OCI-M1 (cell line): ENCODE results near the gene ARFGEF3.

Experiments used
- DNase-seq: peaks from one replicate; lab custom pipeline; 2025; lab: John Stamatoyannopoulos, UW

The ARFGEF3 gene

DNA sequence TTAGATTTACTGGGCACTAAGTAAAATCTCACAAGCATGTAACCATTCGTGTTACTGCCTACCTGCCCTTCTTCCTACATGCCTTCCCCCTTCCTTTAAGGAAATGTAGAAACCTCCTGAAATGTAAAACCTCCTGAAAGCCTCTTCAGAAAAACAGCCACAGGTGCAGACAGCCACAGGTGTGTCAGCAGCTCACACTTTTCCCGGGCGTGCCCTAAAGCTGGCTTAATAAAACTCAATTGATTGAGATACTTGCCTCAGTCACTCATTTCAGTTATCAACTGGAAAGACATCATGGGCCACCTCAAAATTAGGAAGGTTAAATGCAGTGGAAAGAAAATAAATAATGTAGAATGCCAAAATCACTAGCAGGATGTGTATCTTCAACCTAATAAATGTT, 79.6 kb downstream of the ARFGEF3 start:
- no peak for DNase-seq

DNA sequence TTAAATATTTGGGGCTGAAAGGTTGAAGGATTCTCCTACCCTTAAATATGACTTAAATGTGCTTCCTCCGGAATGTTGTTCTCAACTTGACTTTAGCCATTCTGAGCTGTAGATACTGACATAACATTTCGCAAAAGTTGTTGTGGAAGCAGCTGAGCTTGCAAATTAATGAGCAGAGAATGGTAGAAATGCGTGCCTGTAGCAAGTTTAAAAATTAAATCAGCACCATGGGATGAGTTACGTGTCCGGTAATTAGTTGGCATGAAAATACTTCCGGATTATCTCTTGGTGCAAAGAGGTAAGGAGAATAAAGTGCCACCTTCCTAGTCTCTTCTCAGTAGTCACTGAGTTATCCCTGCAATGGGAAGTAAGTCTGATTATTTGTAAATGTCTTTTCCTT, 80.2 kb downstream of the ARFGEF3 start:
- no peak for DNase-seq

DNA sequence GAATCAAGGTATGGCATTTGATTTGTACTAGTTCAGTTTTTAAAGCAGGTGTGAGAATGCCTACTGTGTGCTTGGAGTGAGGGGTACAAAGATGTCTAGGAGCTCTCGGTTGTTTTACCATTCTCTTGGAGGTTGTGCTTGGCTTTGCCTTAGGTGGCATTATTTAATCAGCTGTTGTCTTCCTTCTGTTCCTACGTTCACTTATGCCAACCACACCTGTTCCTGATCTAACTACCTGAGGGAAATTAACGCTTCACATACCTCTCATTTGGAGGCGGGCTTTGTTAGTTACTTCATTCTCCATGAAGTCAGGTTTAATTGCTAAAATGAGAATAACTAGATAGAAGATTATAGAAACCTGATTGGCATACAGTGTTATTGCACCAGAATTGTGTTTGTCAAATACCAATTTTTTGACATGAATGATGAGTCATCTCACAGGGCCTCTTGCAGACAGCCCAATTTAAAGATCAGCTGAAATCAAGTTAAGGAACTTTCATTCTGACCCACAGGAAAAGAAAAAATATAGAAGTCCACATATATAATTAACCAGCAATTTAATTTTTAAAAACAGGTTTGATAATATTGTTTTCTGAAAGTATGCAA, 81.4 kb downstream of the ARFGEF3 start:
- DNase-seq: no peak

DNA sequence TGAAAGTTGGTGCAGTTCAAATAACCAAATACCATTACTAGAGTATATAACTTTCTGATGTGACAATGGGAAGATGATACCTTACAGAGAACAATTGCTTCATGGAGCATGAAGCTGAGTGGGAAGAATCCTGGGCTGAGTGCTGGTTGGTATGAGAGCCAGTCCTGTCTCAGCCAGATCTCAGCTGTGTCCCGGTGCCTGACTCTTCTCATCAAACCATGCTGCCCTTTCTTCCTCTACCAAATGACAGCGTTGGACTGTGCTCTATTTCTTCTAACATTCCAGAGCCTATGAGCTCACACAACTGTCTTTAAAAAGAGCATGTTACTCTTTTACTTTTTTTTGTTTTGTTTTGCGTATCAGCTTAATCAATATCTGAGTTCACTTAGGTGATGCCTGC, 84.0 kb downstream of the ARFGEF3 start:
- DNase-seq: no peak

DNA sequence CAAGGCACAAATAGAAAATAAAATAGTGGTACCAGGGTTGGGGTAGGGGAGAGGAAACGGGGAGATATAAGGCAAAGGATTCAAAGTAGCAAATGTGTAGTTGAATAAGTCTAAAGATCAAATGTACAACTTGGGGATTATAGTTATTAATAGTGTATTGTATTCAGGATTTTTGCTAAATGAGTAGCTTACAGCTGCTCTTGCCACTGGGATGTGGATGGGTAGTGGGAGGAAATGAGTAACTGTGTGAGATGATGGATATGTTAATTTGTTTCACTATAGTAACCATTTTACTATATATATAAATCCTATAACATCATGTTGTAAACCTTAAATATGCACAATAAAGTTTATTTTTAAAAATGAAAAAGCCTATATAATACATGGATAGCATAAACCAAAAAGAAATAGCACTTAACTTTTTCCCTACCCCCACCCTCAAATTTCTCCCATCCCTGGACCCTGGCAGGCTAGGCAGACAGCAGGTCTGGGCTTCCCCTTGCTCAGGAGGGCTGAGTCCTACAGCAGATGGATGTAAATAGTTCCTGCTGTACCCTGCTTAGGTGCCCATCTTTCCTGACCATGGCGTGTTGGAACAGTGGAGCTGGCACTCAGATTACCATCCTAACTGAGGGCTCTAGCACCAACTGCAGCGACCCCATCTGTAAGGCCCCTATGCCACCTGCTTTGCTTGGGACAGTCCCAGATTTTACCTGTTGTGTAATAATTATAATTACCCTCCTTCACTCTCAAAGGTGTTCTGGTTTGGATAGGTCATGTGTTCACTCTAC, 85.1 kb downstream of the ARFGEF3 start:
- DNase-seq: no peak

DNA sequence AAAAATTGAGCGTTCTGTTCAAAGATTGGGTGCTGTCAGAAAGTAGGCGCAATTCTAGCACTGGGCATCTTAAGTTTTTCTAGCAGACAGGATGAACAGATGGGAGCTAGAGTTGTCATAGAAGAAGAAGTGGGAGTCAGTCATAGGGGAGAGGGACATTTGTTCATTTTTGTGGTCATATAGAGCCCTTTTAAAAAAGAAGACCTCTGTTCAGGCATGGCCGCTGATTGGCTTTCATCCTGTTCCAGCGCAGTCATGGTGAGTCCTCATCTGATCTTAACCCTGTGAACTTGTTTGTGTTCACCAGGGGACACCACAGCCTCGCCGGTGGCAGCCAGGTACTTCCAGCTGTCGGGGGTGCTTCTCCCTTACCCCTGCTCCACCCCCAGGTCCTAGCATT, 86.3 kb downstream of the ARFGEF3 start:
- DNase-seq: no peak

DNA sequence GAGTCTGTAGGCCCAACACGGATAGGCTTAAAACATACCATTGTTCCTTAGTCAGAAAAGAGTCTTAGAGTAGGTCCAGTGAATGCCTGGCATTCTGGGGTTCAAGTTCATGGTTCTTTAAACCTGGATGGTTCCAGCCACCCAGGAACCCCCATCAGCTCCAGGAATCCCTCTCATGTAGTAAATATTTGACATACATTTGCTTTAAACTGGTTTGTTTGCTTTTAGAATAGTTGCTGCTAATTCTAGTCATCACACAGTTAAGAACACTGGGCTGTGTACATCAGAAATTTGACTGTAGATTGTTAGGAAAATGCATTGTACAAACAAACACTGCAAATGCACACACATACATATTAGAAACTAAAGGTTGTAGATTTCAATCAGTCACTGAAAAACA, 87.1 kb downstream of the ARFGEF3 start:
- DNase-seq: no peak

DNA sequence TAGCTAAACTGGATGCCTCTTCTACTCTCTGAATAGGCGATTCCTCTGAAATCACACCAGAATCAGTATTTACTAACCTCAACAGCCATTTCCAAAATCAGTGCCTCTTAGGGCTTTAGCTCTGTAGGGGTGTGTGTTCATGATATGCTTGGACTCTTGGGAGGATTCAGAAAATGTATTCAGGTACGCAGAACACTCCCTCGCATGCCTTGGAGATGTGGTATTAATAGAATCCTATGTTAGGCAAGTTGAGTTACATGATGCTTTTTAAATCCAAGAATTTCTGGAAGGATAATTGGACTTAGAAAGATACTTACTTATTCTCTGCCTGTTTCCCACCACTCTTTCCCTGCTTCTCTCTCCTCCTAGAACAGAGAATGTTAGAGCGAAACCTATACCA, 88.3 kb downstream of the ARFGEF3 start:
- no peak for DNase-seq

DNA sequence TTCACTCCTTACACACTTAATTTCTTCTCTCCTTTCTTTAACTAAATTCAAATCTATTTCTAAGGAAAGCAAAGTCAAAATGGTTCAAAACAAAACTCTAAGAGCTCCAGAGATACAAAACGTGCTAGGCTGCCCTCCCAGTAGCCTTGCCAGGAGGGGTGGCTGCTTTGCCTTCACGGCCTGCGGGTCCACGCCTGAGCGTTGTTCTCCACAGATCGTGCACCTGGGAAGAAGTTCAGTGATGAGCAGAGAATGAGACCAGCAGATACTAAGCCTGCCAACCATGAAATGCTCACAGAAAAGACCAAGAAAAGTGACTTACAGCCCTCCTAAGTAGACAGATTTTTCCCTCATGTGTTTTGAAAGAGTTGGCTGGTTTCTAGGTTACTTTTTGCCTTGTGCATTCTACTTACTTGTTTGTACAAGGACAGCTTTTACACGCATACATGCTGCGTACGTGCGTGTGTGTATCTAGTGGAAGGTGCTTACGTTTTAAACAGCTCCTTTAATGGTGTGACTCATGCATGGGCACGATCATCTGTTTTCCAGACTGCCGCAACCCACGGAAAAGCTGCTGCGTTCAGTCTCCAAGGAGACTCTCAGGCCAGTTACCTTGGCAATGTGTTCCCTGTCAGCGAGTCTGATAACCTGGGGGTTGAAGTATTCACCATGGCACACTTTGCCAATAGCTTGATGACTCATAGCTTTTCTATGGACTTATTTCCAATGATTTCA, 88.9 kb downstream of the ARFGEF3 start:
- no peak for DNase-seq

DNA sequence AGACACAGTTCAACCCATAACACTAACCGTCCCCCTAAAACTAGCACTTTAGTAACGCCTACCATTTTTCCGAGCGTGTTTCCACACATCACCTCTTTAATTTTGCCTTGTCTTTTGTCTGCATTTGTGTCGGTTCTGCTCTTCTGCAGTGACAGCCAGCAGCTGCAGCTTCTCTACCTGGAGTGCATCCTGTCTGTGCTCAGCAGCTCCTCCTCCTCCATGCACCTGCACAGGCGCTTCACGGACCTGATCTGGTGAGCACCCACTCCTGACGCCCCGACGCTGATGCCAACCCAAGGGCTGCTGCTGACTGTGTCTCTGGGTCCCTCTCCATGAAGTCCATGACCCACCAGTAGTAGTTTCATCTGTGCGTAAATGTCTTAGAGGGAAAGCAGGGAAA, 92.0 kb downstream of the ARFGEF3 start:
- no peak for DNase-seq

DNA sequence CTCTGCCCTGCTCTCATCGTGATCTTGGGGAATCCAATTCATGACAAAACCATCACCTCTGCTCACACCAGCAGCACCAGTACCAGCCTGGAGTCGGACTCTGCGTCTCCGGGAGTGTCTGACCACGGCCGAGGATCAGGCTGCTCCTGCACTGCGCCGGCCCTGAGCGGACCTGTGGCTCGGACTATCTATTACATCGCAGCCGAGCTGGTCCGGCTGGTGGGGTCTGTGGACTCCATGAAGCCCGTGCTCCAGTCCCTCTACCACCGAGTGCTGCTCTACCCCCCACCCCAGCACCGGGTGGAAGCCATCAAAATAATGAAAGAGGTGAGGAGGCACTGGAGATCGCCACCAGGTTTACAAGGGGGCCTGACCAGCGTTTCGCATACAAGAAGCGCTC, 93.7 kb downstream of the ARFGEF3 start:
- no peak for DNase-seq

DNA sequence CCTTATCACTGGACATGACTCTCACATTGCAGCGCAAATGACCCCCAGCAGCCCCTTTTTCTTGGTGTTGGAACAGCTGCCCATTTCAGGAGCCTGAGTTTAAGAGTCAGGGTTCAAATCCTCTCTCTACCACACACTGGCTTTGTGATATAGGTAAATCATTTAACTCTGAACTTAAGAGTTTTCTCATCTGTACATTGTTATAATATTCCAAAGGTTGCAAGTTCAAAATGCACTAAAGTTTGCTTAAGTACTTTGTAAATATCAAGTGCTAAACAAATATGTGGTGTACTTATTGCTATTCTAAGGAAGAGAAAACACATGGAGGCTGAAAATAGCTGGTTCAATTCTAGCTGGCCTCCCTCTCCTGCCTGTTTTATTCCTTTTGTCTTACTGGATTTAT, 95.9 kb downstream of the ARFGEF3 start:
- no peak for DNase-seq

DNA sequence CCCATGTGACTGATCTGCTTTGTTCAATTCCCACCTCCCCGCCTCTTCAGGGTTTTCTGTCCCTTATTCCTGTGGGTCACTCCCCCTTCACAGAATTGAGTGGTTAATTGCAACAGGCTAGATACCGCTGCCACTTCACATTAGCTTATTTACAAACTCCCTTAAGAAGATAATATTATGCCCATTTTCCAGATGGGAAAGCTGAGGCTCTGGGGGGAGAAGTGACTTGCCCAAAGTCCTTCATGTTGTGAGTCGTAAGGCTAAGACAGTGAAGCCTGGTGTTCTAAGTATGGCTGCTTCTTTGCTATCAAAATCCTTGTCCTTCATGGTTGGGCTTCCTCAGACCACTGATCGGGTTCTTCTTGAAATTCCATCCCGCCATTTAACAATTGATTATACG, 96.5 kb downstream of the ARFGEF3 start:
- no peak for DNase-seq

DNA sequence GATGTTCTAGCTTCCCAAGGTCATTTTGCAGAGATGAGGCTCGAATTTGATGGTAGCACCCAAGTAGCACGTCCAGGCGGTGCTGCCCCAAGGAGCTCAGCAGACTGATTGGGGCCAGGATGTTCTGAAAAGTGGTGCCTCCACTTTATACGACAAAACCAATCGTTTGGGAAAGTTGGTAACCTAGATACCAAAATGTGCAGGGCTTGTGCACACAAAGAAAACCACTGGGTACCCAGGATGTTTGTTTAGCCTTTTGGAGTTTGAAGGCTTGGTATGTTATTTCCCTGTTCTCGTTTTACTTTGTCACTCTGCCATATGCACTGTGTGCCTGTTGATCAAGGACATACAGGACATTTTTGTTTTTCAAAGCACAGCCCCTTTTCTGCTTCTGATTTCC, 97.3 kb downstream of the ARFGEF3 start:
- no peak for DNase-seq

DNA sequence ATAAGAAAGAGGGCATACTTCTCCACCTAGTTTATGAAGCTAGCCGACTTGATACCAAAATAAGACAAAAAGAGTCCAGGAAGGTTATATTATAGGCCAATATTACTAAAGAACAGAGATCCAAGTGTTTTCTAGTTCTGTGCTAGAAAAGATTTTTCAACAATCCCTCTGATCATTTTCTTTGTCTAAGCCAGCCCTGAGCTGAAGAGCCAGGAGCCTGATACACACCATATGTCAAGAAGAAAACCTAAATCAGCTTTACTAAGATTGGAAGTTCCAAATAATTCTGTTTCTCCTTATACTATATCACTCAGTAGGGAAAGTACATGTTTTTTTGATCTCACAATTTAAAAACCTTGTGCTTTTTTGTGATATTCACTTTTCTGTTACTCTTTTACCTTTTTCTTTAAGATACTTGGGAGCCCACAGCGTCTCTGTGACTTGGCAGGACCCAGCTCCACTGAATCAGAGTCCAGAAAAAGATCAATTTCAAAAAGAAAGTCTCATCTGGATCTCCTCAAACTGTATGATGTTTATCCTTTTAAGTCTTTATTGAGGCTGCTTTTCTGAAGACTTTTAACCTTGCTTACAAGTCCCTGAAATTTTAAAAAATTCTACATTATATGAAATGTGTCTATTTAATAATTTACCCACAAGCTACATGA, 99.5 kb downstream of the ARFGEF3 start:
- DNase-seq: no peak

DNA sequence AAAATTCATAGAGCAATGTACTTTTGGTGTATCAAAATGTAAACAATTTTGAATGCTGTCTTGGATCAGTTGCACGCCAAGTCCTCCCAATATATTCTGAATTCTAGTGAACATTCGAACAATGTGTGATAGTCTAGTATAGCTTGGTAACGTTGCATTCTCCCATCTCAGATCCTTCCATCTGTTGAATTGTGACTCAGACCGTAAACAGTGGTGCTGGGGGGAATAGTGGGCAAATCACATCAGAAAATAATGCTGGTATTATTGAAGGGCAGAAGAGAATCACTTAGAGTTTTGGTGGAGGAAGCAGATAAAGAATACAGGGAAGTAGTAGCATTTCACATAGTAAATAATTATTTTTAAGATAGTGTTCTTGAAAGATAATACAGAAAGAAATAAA, 102.2 kb downstream of the ARFGEF3 start:
- no peak for DNase-seq

DNA sequence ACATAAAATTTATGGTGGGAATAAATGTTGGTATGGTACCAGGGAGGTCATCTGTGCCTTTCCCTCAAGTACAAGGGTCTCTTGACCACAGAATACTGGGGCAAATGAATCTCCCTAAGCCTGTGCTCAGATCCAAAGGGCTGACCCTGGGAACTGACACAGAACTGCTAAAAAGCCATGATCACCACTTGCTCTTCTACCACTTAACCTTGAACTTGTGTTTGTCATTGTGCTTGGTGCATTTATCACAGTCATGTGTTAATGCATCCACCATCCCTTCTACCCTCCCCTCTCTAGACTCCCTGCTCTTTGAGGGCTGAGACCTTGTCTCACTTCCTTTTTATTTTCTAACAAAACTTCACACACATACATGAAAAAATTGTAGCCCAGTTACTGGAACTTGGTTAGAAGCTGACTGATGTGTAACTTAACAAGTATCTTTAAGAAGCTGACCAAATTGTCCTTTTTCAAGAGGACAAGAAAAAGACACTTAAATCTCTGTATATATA, 102.7 kb downstream of the ARFGEF3 start:
- no peak for DNase-seq

DNA sequence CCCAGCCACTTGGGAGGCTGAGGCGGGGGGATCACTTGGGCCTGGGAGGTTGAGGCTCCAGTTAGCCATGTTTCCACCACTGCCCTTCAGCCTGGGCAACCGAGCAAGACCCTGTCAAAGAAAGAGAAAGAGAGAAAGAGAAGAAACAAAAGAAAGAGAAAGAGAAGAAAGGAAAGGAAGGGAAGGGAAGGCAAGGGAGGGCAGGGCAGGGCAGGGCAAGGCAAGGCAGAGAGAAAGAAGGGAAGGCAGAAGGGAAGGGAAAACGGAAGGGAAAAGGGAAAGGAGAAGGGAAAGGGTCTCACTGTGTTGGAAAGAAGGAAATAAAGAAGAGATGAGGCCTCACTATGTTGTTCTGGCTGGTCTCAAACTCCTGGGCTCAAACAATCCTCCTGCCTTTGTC, 104.4 kb downstream of the ARFGEF3 start:
- no peak for DNase-seq

DNA sequence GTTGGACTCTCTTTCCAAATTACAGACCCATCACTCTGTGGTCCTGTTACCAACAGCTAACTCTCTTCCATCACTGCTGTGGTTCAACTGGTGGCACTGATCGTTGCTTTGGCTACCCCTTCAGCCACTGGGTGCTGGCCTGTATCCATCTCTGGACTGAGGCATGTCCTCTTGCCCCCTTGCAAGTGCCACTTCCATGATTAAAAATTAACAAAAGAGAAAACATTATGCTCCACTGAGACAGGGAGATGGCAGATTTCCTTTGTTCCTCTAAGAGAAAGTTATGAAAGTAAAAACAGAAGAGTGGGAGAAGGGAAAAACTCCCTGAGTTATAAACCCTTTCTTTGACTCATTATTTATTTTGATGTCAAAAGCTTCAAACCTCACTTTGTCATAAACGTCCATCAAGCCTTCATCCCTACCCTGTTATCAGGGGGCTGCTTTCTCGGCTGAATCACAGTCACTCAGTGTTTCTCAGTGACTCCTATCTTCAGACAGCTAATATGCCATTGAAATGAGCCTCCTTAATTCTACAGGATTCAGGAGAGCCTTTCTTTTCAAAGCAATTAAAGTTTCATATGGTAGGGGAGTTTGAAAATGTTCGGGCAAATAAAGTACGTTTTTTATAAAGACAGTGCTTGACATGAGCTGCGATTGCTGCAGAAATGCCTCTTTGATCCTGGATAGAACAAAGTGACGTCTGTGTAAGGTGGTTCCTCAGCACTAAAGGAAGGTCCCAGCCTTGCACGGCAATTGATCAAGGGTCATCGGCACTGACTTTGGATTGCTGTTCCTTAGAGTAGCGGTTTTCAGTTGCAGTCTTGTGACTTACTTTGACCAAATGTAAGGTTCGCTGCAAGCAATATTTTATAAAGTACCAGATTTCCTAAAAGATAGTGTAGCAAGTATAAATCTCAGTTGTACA, 106.5 kb downstream of the ARFGEF3 start:
- no peak for DNase-seq

DNA sequence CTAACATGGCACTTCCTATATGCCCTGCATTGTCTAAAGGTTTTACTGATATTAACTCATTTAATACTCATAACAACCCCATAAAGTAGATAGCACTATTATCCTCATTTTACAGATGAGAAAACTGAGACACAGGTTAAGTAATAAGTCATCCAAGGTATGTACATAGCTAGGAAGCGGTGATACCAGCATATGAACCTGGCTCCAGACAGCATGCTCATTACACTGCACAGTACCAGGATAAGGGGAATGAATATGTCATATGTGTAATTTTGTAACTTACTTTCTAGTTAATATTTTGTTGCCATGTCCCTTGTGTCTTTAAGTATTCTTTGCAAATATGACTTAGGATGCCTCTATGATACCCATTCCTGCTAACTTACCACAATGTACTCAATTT, 109.7 kb downstream of the ARFGEF3 start:
- no peak for DNase-seq

DNA sequence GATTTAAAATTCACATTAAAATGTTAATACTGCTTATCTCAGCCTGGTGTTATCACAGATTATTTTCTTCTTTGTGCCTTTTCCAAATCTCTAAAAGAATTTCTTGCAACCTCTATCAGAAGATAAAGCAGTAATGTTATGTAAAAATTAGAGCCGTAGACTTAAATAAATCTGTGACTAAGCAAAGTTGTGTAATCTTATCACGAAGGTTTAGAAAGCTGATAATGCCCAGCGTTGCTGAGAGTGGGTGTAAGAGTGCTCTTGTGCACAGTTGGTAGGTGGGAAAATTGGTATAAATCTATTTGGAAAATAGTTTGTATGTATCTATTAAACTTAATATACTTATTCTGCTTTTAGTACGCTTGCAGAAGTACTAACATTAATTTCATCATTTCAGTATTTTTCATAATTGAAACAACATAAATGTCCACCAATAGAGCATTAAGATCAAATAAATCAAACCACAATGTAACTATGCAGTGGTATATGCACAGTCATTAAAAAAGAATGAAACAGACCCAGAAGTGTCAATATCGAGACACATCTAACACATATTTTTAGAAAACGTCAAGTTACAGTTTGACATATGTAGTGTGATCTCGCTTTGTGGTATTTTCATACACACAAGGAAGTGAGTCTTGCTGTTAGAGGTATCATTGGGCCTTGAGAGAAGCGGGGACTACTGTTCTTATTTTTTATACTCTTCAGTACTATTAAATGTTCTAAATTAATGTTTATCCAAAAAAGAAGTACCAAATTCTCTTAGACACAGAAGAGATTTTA, 111.0 kb downstream of the ARFGEF3 start:
- DNase-seq: no peak
